Femur (tissue), 1 donor: ENCODE results near the gene NEDD4L.

Experiments
- DNase-seq: peaks from one replicate; pipeline ENCODE4 v3.0.0-alpha.2; 2017

NEDD4L gene

DNA sequence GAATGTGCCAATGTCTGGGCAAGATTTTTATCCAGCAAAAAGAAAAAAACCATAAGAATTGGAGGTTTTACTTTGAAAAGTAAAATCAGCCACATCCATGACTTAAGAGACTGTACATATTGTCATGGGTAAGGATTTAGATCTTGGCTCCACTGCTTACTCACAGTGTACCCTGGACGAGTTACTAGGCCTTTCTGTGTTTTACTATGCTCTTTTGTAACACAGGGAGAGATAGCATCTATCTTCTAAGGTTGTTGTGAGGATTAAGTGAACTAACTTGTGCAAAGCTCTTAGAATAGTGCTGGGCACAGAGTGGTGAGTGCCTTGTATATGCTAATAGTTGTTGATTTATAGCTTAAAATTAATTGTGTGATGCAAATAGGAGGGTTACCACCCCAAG lies 255.9 kb downstream of the NEDD4L start:
- DNase-seq: no peak

DNA sequence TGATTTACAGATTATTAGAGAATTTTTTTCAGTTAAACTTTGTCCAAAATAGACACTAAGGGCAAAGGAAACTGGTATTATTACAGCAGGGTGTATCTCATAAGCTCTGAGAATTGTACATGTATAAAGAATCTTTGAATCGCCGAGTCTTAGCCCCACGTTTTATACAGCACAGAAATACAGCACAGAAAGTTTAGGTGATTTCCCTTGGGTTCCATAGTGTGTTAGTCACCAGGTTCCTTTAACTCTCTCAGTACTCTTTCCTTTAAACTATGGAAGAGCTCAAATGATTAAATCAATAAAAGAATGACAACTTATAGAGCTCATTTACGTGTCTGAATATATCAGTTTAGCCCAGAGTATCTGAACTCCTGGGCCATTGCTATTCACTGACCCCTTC lies 256.8 kb downstream of the NEDD4L start:
- no peak for DNase-seq

DNA sequence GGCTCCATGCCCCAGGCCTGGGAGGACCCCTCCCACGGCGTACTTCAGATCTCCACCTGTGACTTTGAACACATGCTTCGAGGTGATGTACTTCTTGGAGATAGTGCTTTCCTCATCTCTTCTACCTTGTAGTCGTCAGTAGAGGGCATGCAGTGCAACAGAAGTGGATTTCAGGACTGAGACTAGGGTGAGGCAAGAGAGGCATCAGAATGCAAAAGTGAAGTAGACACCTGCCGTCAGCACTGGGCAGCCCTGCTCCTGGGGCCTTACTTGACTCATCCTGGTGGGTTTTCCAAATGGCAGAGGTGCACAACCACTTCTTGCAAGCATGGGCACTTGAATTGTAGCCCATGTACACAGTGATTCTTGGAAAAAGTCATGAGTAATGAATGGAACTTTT lies 258.8 kb downstream of the NEDD4L start:
- no peak for DNase-seq

DNA sequence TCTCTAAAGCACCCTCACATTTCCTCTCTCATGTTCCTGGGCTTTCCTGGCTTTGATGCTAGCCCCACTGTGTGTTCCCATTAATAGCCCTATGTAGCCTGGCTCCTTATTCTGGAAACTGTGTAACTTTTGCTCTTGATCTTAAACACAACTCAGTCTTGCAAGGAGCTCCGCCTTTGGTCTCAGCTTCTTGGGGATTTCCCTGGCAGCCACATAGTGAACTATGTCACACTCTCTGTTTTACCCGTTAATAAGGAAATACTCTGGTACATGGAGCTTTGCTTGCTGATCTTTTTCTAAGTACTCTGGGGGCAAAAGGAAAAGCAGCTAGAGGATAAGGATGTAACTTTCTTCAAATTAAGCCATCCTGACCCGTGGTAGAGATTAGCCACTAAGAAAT lies 259.3 kb downstream of the NEDD4L start:
- no peak for DNase-seq

DNA sequence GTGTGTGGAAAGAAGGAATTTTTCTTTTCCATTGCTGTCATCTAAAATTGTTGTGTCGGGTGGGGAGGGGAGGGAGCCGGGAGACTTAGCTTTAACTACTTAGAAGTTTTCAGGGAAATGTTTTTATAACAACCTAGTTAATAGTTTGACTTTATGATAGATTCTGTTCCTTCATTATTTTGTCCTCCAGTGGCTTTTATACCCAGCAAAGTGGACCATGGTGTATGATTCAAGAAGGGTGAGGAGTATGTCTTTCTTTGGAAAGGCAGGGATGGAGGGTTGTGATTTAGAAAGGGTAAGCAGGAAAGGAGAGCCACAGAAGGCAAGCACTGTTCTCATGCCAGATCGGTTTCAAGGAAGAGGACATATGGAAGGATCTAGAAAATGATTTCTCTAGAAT lies 261.8 kb downstream of the NEDD4L start:
- DNase-seq: no peak

DNA sequence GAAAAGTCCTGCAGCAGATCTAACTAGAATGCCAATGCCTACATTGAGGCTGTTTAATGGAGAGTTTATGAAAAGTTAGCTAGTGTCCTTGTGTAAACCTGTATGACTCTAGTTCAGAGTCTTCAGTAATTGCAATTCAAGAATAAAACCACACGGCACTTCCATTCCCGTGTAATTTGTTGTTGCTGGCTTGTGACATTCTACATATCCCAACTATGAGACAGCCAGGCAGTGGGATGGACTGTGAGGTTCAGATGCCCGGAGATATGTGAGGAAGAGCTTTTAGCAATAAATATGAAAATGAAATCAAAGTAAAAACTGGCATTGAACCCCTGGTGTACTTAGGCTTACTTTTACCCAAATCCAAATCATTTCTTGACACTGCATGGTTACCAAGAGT lies 263.4 kb downstream of the NEDD4L start:
- DNase-seq: no peak

DNA sequence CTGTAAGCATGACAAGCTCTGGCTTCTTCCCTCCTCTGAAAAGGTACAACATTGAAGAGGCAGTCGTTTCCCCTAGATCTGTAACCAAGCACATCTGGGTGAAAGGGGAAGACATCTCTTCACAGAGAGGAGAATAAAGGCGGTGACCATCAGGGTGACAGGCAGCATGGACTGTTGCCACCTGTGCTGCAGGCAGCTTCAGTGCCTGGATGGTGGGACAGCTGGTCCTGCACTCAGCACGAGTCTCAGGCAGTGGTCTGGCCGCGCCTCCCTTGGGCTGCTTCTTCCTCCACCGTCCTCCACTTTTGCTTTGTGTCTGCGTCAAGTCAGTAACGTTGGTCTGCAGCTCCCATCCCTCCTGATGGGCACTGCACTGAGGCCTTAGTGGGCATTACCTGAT lies 264.4 kb downstream of the NEDD4L start:
- no peak for DNase-seq

DNA sequence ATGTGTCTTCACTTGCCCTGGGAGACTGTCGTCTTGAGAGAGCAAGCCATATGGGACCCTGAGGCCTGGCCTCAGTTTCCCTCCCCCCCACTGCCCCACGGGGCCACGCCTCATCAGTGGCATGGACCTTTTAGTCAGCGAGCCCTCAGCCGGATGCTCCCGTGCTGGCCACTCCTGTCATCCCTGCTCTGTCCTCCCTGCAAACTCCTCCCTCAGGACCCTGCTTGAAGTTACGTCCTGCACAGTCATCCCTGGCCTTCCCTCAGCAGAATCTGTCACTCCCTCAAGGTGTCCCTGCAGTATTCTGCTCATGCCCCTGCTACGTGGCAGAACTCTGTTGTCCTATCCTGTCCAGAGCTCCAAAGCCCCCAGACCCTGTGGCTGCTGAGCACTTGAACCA lies 265.1 kb downstream of the NEDD4L start:
- no peak for DNase-seq

DNA sequence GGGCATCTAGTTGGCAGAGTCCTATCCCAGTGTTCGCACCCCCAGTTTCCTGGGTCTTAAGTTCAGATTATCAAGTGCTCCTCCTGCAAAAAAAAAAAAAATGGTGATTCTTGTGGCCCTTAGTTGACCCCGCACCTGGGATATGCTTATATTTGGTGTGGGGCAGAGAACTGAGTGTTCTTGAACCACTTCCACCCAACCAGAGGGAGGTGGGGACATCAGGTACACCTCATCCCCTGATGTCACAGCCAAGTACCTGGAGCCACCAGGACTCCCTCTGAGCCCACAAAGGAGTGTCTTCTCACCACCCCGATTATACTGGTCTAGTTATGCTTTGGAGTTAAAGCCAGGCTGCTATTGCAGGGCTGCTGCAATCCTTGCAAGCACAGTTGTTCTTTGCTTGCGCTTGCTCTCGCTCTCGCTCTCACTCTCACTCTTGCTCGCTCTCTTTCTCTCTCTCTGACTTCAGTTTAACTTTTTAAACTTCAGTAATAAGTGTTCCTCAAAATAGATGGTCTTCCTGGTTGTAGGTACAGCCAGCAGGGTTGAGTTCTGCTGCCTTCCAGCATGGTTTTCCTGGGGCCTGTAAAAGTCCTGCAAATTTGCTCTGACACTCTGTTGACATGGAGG lies 265.7 kb downstream of the NEDD4L start:
- no peak for DNase-seq

DNA sequence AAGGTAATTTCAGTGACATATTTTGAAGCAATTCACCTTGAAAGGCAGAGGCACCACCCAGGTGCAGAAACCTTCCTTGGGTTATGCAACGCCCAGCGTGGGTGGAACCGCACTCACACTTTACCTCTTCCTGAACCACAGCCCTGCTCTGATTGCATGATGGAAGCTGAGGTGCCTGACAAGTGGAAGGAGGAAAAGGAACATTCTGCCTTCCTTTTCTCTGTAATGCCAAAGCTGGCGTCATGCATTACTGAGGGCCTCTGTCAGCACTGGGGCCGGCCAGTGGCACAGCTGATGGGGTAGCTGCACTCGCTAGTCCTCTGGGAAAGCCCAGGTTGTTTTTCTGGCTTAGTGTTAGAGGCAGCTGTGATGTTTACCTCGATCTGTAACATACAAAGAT lies 266.5 kb downstream of the NEDD4L start:
- no peak for DNase-seq

DNA sequence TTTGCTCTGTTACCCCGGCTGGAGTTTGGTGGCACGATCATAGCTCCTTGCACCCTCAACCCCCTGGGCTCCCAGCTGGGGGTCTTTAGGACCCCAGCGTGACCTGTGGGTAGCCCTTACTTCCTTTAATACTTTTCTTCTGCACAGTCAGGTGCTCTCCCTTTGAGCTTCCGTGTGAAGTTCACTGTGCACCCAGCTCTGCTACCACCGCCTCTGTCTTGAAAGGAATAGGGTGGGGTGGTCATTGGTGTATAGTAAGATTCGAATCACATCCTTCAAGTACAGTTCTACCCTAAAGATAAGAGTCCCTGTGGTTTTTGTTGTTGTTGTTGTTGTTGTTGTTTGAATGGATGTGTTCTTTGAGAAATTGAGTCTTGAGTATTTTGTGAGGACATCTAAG lies 267.4 kb downstream of the NEDD4L start:
- no peak for DNase-seq

DNA sequence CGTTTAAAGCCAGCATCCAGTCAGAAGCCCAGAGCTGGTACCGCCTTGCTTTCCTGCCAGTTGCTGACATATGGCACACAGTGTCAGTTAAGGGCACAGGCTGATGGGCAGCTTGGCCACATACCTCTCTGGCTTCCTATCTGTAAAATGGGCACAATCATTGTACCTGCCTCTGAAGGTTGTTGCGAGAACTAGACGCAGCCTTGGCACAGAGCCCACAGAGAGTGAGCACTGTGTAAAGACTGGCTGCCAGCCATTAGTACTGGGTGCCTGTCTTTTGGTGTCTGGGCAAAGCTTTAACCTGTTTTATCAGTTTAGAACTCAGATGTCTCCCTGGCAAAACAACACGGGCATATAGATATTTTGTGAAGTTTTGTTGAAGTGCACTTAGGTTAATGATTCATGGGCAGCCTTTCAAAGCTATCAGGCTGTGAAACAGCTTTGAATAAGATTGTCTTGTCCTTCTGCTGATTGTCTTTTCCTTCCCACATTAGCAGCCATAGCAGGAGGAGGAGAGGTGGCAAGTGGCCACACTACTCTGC lies 269.5 kb downstream of the NEDD4L start:
- DNase-seq: no peak

DNA sequence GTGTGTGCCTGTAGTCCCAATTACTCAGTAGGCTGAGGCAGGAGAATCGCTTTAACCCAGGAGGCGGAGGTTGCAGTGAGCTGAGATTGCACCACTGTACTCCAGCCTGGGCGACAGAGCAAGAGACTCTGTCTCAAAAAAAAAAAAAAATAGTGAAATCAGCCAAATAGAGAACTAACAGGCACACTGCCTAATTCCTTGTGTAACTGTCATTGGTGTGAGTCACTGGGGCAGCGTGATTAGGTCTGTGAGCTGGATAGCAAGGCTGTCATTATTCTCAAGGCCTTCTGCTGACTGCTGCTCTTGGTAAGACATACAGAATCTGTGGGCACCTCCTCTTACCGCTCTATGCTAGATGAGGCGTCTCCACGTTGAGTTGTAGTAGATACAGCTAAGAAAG lies 270.3 kb downstream of the NEDD4L start:
- DNase-seq: peak; percentile 50

DNA sequence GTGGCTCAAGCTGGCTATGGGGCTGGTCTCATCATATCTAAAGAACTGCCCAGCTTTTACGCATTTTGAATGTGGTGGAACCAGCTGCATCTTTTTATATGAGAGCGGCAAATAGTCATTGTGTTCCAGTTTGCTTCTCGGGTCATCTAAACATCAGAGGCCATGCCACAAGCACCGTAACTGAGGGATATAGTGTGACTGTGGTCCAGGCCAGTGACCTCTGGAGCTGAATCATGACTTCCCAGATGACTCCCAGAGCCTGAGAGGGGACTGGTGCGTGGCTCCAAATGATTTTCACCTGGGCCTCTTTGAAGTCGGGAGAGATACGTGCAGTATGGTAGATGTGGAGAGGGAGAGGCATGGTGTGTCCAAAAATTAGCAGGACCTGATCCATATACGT lies 271.0 kb downstream of the NEDD4L start:
- DNase-seq: no peak

DNA sequence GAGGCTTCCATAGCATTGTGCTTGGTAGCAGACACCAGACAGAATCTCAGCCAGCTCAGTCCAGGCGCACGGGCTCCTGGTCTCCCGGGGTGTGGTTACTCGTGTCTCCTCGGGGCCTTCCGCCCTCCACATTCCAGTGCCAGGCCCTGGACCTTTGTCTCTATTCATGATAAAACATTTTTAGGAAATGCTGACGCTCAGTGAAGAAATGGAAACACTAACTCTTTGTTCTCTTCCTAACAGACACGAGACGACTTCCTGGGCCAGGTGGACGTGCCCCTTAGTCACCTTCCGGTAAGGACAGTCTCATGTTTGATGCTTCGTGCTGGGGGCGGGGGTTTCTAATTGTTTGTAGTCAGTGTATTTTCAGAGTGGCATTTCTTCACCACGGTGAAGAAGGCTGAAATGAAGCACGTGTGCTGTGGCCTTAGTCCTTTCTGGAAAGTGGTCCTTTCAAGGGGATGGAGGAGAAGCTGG lies 271.8 kb downstream of the NEDD4L start:
- DNase-seq: no peak

DNA sequence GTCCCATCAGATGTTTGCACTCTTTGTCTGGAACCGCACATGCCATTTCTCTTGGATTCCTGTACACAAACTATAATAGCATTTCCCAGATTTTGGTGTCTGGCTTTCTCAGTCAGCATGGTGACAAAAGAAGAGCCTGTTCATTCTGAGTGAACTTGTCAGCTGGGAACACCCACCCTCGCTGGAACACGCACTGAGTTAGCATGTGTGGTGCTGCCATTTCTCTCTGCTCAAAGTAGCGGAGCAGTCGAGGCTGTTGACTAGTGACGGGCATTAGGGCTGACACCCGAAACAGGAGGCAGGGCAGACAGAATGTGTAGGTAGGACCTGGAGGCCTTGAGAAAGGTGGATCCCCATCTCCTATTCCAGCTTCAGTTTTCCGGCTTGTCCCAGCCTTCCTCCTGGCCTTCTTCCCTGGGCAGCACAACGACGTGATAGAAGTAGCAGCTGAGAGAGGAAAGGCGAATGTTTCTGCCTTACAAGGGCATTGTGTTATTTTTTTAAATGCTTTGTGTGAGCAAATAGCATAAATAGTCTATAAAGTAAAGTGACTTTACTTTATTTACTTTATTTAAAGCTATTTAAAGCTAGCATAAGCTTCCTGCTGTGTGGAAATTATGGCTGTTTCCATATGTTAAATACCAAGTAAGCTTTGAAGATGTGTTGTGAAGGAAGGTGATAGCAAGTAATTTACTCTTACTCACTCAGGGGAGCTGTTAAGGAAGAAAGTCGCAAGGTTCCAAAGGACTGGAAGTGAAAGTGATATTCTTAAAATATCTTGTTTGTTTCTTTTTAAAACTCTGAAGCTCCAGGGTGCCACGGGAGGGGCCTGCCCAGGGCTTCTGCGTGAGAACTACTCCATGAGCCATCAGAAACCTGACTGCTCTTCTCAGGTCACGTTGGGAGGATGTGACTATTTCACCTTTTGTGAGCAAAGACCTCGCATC lies 272.6 kb downstream of the NEDD4L start:
- DNase-seq: no peak

DNA sequence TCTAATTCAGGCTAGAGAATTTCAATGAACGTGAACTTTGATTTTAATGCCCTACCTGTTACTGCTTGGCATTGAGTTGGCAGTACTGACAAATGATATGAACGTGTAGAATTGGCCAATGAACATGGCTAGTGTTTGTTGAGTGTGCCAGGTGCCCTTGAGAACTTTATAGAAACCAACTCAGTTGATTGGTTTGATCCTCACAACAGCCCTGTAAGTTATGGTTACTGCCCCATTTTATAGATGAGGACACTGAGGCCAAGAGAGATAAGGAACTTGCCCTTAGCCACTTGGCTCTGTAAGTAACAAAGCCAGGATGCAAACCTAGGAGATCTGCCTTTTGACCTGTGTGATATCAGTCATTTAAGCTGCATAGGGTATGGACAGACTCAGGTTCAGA lies 275.7 kb downstream of the NEDD4L start:
- DNase-seq: no peak

DNA sequence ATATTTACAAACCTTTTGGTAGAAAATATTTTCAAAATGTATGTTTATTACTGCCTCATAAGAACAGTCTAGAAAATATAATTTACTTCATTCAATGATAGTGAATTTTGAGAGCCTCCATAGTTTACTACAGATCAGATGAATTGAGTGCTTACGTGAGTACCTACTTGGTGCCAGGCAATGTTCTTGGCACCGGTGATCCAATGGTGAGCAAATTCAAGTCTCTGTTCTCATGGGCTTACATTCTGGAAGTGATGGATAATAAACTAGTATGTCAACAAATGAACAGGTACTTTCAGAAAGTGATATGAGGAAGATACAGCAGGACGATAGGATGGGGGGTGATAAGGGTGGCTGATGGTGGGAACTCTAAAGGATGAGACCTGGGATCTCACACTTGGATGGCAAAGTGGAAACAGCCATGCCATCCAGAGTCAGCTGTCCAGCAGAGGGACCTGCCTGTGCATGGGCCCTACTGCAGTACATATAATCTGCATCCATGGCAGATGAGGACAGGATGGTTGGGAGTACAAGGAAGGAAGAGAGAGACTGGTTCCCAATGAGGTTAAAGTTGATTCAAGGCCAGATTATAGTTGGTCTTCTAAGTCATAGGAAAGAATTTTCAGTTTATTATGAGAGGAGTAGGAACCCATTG lies 277.0 kb downstream of the NEDD4L start:
- DNase-seq: no peak

DNA sequence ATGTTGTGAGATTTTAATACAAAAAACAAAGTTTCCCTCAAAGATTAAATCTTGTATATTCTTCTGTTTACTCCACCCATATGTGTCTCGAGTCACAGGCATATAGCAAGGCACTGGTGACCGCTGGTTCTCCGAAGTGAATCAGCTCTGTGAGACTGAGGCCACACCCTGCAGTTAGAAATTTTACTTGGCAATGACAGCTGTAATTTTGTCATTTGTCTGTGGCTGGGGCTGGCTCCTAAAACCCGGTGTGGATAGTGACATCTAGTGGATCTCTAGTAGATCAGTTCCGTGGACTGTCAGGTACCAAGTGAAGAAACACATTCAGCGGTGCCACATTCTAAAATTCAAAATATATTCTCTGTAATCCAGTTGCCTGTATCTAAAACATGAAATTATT lies 278.0 kb downstream of the NEDD4L start:
- DNase-seq: peak; percentile 89

DNA sequence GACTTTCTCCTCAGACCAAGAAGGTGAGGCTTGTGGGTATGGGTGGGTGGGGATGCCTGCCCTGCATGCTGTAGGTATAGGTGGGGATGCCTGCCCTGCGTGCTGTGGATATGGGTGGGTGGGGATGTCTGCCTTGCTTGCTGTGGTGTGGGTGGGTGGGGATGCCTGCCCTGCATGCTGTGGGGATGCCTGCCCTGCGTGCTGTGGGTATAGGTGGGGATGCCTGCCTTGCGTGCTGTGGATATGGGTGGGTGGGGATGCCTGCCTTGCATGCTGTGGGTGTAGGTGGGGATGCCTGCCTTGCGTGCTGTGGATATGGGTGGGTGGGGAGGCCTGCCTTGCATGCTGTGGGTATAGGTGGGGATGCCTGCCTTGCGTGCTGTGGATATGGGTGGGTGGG lies 278.4 kb downstream of the NEDD4L start:
- no peak for DNase-seq

DNA sequence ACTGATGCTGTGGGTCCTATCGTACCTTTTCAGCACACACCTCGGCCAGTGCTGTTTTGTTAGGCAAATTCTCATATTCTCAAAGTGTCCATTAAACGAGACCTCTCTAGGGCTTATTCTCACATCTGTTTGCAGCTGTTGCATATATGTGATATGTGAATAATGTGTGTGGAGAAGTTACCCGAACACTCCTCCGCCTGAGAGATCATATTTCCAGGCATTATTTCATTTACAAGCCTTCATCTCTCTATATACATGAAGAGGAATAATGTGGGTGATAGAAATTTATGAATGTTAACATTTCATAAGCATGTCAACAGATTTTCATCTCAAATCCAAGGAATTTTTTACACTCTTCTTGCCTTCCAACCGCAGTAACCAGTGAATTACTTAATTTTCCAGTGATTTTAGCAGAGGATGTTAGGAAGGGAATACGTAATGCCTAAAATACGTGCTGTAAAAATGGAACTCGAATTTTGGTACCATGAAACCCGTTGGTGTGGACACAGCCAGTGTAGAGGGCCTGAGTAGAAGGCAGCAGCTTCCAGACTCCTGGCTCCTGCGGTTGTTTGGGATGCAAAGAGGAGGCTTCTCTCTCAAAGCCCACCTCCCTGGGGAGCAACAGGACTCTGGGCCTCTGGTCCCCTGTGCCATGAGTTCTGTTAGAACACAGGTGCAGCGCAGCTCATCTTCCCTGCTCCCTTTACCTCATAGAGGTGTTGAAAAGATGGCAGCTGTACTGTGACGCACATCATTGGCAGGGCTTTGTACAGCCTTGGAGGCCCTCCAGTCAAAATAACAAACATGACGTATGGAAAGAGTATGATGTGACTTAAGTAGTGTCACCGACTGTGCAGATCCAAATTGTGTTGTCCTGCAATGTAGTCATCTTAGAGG lies 280.1 kb downstream of the NEDD4L start:
- DNase-seq: no peak

DNA sequence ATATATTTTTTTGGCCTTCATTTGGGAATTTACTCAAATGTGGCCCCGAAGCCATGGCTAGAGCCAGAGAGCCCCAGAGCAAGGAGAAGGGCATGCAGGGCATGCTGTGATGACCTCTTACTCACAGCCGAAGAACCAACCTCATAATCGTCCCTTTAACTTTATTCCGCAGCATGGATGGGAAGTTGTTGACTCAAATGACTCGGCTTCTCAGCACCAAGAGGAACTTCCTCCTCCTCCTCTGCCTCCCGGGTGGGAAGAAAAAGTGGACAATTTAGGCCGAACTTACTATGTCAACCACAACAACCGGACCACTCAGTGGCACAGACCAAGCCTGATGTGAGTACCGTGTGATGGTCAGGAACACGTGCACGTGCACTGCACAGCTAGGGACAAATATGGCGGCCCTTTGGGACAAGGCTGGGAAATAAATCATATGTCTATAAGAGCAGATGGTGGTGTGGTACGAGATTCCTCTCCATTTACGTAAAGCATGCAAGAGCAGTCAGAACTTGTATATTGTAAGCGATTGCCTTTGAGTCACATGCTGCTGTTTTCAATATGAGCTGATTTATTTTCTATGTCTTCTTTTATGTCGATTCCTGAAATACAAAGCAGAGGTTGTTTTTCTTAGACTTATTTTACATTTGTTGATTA lies 280.9 kb downstream of the NEDD4L start:
- no peak for DNase-seq
